Measurements from ENCODE around the gene EGFL7. TPM values are rescaled to one million over a fixed set of nuclear protein-coding genes. Genes with fewer than 3 reads are reported as not detected.
A peak's percentile ranks its signal among the peaks of the same experiment; 100 is the strongest.

EGFL7 gene
- total RNA-seq, 2 donors from 2014 or later: 49.3 to 118 TPM

- Histone ChIP-seq H3K4me3 (no peak overlapping the region), H3K9me3 (no peaks in the 10 kb centered on the region), H3K36me3 (no peaks in the 10 kb centered on the region), H3K27me3 (replicated peaks; ENCODE audit: insufficient read depth) (peaks cover 3% of the 10 kb centered on the region), H3K27ac (no peak overlapping the region), H3K4me1 (replicated peaks) (no peaks in the 10 kb centered on the region)
- 67% methylated on average over 31 of the region's 31 CpGs for WGBS
- intact Hi-C loops (cut with DNase I): no loop called here
- TF ChIP-seq POLR2AphosphoS5 (IDR thresholded peaks at IDR 0.05) (no peak), CTCF (IDR thresholded peaks at IDR 0.05) (no peak), POLR2A (IDR thresholded peaks at IDR 0.05) (no peak)
- DNase-seq (ENCODE audit: low spot score): no peak
These were observed 4.5 kb upstream of the EGFL7 start for GRCh38 chr9:136657974-136658848.

- intact Hi-C loops (cut with DNase I): no loop called here
- no peak for DNase-seq (ENCODE audit: low spot score)
- H3K4me1 ChIP-seq (replicated peaks): no peaks in the 10 kb centered on the region
- peak overlapping the region in 1 of 2 donors; percentile 0 for H3K4me3 ChIP-seq
- H3K27me3 ChIP-seq (replicated peaks; ENCODE audit: insufficient read depth): peaks cover 3% of the 10 kb centered on the region
- H3K27ac ChIP-seq: peak overlapping the region in 1 of 2 donors; percentile 18
- WGBS: 45% methylated on average over 32 of the region's 37 CpGs
- H3K9me3 ChIP-seq: no peaks in the 10 kb centered on the region
- no peaks in the 10 kb centered on the region for H3K36me3 ChIP-seq
- TF ChIP-seq POLR2A (IDR thresholded peaks at IDR 0.05) (no peak), POLR2AphosphoS5 (IDR thresholded peaks at IDR 0.05) (no peak), CTCF (IDR thresholded peaks at IDR 0.05) (no peak)
These were observed 3.7 kb upstream of the EGFL7 start for GRCh38 chr9:136658849-136659535.

GRCh38 chr9:136659861-136660784 lies 2.6 kb upstream of the EGFL7 start:
- peak overlapping the region in 1 of 2 donors; percentile 0 for H3K4me3 ChIP-seq
- TF ChIP-seq CTCF (IDR thresholded peaks at IDR 0.05) (no peak), POLR2A (IDR thresholded peaks at IDR 0.05) (no peak), POLR2AphosphoS5 (IDR thresholded peaks at IDR 0.05) (no peak)
- no peak for DNase-seq (ENCODE audit: low spot score)
- peaks cover 3% of the 10 kb centered on the region for H3K27me3 ChIP-seq (replicated peaks; ENCODE audit: insufficient read depth)
- no peaks in the 10 kb centered on the region for H3K4me1 ChIP-seq (replicated peaks)
- peak overlapping the region in 1 of 2 donors; percentile 18 for H3K27ac ChIP-seq
- intact Hi-C loops (cut with DNase I): no loop called here
- WGBS: 83% methylated on average over 18 of the region's 21 CpGs
- H3K9me3 ChIP-seq: no peaks in the 10 kb centered on the region
- no peaks in the 10 kb centered on the region for H3K36me3 ChIP-seq

GRCh38 chr9:136660971-136661550 lies 1.7 kb upstream of the EGFL7 start:
- WGBS: 71% methylated on average over 12 of the region's 13 CpGs
- no peak for DNase-seq (ENCODE audit: low spot score)
- peaks cover 3% of the 10 kb centered on the region for H3K27me3 ChIP-seq (replicated peaks; ENCODE audit: insufficient read depth)
- H3K27ac ChIP-seq: no peak overlapping the region
- H3K4me1 ChIP-seq (replicated peaks): no peaks in the 10 kb centered on the region
- H3K4me3 ChIP-seq: no peak overlapping the region
- H3K9me3 ChIP-seq: no peaks in the 10 kb centered on the region
- intact Hi-C loops (cut with DNase I): no loop called here
- no peaks in the 10 kb centered on the region for H3K36me3 ChIP-seq
- TF ChIP-seq CTCF (IDR thresholded peaks at IDR 0.05) (no peak), POLR2AphosphoS5 (IDR thresholded peaks at IDR 0.05) (no peak), POLR2A (IDR thresholded peaks at IDR 0.05) (no peak)

Data from prostate gland (tissue), 2 donors.